GM21576 (cell line): ENCODE data around the gene TENM3.
"Not testable (repeated sequence)": the region's sequence is repeated elsewhere in the genome, so short reads cannot be mapped to it uniquely, and the experiment has no call there.

Experiments used
- ATAC-seq: cut with Tn5 transposase; IDR thresholded peaks from one replicate; pipeline ENCODE4 v1.9.1; 2021; ENCODE audit warnings: mild to moderate bottlenecking, moderate library complexity; ENCODE audit not compliant: unreplicated experiment

Gene TENM3

DNA sequence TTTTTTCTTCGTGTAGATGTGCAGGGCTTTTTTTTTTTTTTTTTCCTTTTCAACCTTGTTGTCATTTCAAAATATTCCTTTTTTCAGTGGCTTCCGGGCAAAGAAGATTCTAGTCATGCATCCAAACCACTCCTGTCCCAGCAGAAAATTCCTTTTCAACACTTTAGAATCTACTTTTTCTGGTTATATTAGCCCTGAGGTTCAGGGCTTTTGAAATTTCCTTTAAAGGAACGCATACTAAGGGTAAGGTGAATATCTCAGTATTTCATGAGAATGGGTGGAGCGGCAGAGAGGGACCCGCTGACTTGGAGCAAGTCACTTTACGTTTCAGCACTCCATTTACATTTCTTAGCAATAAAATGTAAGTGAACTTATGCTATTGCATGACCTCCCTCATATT lies 15.6 kb upstream of the TENM3 start:
- ATAC-seq = no peak

DNA sequence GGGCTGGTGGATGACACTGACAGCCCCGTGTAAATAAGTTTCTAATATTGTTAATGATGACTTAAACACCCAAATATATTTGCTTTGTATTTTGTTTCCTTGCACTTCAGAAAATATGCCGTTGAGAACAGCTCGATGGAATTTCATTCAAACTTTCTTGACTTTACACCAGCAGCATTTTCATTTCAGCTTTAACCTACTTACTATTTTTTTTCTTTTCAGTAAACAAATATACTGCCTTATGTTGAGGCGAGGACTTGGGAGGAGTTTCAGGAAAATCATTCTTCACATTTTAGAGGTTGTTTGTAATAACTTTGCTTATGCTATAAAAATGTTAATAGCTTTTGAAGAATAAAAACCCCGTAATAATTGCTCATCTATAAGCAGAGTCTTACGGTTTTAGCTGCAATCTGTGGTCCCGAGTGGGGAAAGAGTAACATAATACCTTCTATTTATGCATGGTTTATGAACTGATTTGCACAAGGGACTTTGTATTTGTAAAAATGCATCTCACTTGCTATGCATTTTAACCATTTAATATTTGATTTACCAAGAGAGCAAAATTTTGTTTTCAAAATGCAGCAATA lies 14.1 kb upstream of the TENM3 start:
- no peak for ATAC-seq

DNA sequence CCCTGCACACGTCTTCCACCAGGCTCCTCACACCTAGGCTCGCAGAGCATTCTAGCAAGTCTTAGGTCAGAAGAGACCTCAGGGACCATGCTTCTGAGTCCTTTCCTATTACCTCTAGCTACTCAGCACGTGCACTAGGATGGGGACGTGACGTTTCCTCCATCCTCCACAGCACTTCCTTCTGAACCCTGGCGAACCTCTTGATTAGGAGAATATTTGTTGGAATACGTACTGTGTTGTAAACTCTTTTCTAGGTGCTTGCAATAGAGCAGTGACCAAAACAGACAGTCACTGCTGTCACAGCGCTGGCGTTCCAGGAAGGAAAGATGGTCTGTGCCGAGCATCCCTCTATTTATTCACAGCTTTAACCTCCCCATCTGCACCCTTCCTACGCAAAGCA lies 12.9 kb upstream of the TENM3 start:
- ATAC-seq = no peak

DNA sequence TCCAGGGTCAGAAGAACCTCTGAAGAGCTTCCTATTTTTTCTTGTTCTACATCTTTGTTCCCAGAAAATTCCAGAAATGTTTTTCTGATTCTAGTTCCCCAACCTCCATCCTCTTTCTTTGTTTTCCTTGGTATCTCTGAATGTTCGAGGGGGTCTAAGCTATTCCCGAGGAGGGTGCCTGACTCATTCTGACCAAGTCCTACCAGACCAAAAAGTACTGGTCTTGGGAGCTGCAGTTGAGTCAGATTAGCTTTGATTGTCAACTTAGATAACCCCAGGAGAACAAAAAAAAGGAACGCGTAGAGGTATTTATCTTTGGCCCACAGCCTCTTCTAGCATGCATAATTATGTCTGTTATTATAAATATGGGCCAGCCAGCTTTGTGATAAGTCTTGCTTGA lies 12.1 kb upstream of the TENM3 start:
- no peak for ATAC-seq

DNA sequence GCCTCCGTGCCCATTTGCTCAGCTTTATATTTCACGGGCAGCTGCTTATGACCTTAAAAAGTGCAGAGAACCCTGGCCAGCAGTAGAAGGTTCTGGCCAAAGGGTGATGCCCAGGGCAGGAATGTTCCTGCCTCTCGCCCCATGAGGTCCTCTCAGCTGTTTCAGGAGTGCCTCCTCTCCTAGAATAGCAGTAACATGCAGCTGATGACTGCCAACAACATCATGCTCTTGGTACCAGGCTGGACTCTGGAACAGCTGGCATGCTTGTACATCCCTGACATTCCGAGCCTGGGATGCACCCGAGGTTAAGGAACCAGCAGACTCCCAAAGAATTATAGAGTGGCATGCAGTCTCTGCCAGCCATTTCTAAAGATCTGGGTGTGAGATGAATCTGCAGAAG lies 11.7 kb upstream of the TENM3 start:
- ATAC-seq = no peak

DNA sequence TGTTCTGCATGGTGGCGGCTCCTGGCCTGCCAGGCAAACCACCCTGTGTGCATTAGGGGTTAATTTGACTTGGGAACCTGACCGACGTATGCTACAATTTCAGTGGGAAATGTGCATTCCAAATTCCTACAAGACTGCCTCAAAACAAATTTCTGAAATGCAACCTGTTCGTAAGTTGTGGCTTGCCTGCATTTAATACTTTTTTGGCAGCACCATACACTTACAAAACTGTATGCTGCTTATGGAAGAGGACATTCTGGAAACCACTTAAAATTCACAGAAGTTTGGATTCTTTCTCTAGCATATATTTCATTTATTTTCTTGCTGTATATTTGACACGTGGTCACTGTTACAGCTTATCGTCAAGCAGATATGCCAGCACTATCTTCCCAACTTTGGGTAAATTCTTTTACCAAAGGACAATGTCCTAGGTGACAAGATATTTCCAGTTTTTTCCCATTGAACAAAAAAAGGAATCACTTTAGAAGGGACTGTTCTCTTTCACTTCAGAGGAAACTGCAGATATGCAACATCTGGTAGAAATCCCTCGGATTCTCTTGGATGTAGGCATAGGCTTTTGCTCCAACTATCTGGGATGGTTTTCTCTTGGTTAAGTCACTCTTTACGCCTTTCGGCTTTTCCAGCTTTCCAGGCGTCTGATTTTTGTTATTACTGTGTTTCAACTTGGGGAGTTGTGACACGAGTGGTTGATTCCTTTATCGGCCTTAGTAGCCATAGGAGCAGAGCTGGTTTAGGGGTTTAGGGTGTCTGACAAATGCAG lies 9.7 kb upstream of the TENM3 start:
- ATAC-seq = no peak

DNA sequence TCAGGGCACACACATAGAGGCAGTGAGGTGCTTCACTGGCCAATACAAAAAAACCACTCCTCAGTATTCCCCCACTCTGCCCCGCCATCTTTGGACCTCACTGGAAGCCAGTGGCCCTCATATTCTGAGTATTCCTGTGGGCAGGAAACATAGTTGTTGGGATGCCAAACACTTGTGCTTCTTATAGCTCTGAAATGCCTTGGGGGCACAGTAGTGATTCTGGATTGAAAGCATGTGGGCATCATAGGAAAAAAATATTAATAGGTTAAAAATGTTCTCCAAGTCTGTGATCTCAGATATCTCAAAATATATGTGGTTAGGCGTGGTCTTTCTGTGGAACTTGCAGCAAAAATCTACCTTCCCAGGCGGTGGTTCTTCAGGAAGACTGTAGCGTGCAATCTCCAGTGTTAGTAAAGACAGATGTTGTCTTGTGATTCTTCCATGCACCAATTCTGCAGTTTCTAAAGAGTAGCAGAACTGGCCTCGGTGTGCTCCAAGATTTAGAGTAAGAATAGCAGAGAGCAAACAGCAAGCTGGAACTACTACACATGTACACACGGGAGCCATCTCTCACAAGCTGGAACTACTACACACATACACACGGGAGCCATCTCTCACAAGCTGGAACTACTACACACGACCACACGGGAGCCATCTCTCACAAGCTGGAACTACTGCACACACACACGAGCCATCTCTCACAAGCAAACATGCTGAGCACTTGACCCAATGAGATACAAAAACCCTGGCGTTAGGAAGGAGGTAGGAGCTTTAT lies 8.0 kb upstream of the TENM3 start:
- ATAC-seq = no peak

DNA sequence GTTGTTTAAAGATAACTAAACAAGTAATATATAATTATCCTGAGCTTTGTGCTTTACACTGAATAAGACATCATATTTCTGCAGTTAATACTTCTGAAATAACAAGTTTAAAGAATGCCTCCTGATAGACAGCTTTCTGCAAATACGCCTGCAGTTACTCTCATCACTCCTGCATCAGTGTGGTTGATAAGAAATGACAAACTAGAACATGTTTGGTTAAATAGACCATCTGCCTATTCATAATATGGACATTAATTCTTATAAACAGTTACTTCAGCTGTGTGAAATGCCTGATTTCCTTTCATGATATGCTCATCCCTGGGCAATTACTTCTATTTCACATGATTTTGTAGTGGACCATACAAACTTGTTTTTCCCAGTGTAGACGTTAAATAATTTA lies 7.0 kb upstream of the TENM3 start:
- ATAC-seq = no peak

DNA sequence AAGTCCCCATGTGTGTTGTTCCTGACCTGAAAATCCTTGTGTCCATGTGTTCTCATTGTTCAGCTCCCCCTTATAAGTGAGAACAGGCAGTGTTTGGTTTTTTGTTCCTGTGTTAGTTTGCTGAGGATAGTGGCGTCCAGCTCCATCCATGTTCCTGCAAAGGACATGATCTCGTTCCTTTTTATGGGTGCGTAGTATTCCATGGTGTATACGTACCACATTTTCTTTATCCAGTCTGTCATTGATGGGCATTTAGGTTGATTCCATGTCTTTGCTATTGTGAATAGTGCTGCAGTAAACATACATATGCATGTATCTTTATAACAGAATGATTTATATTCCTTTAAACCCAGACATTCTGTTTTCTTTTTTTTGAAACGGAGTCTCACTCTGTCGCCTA lies 6.2 kb upstream of the TENM3 start:
- ATAC-seq = not testable (repeated sequence)

DNA sequence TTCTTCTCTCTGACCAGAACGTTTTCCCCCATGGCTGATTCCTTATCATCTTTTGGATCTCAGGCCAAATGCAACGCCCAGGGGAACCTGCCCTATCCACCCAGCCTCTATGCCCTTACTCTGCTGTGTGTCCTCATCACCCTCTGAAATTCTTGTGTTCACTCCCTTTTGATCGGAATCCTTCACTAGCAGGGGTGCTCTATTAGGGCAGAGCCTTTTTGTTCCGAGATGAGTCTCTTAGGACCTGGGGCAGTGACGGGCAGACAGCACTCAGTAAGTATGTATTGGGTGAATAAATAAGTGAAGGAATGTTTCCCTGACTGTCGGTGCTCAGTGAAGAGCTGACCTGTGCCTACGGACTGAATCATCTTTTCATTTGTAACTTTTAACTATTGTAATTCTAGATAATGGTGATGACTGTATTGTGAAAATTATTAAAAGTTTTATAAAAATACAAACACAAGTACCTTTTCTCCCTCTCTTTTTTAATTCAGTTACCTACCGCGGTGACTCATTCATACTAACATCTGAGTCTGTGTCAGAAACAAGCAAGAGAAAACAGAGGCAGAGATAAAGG lies 4.8 kb upstream of the TENM3 start:
- ATAC-seq = no peak

DNA sequence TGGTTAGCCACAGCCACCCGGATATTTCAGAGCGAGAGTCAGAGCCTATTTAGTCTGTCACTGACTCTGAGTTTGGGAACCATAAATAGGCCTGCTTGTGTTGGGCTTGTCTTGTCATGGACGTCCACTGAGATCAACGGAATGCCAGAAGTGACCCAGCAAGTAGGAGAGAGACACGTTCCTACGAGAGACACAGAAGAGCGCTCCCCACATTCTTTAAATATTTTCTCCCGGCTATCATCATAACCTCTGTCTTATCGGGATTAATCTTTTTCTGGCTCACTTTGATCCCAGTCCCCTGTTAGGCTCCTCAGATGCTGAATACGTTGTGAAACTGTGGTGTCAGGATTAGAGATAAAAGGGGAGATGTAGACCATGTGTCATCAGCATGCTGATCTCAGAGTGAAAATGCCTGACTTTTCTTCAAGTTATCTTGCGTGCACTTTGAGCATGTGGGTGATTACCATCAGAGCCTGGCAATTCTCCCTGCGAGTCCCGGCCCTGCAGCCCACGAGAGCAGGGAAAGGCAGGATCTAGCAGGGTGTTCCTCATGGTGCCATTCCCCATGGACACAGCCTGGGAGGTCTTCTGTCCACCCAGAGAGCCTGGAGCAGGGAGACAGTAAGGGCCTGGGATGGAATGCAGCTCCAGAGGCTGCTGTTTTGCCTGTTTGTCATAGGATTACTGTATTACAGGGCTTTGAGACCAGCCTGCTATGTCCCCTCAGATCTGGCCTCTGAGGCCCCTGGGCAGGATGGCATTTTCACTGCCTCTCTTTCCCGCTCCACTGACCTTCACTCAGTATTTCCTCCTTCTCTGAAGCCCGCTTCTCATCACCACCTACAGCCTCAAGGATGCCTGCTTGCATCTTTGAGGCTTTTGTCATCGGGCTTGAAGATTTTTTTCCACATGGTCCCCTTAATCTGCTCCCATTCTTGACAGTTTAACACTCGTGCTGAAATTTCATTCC lies 2.8 kb upstream of the TENM3 start:
- ATAC-seq = no peak

DNA sequence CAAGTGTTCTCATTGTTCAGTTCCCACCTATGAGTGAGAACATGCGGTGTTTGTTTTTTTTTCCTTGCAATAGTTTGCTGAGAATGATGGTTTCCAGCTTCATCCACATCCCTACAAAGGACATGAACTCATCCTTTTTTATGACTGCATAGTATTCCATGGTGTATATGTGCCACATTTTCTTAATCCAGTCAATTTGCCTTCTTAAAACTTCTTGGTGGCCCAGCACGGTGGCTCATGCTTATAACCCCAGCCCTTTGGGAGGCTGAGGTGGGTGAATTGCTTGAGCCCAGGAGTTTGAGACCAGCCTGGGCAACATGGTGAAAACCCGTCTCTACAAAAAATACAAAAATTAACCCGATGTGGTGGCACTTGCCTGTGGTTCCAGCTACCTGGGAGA lies 942 bp upstream of the TENM3 start:
- not testable (repeated sequence) for ATAC-seq

DNA sequence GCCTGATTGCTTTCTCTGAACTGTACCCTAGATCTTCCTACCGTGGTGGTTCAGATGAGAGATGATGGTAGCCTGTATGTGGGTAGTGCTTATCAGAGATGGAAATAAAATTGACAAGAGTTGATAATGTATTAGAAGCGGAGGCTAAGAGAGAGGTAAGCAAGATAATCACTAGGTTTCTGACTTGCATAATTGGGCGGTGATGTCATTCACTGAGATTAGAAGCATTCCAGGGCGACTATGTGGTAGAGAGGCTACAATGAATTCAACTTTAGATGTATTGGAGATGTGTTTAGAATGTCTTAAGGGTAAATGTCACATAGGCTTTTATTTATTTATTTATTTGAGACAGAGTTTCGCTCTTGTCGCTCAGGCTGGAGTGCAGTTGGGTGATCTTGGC lies 415 bp upstream of the TENM3 start:
- no peak for ATAC-seq

DNA sequence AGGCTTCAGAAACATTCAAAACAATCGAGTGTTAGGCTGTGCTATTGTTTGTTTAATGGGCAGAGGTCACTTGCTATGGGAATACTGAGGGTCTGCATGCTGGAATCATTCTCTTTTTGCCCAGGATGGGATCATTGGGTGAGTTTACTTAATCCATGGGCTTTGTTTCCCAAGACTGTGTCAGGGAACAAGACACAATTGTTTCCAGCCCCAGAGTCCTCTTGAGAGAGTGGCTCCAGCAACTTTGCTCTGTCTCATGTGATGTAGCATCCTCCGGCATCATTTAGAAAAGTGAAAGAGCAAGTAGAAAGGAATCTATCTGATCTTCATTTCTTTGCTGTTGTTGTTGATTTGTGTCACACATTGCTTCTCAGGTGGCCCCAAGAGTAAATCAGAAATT lies 1.8 kb downstream of the TENM3 start:
- no peak for ATAC-seq

DNA sequence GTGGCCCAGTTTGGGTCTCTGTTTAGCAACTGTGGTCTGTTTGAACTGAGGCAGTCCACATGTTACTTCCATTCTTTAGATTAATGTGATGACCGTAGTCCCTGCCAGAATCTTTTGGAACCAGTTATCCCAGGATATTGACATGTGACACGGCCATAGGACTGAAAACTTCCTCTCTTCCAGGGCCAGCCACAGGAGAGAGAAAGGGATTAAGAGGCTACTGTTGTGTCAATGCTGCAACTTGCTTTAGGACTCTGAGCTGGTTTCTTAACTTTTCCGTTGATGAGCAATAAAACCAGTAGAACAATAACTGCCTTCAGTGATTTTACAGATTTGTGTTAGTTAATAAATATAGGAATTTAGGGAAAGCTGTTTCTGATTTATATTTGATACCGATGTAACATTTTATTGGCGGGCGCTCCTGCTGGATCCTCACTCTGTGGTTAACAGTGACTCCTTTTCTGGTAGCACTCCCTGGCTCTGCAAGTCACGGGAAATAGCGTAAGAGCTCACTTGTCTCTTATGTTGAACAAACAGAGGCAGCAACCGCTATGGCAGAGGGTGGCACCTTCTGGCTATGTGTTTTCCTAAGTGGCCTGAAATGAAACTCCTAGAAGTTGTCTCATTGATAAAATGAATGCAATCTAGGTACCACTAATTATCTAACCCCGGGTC lies 2.5 kb downstream of the TENM3 start:
- no peak for ATAC-seq

DNA sequence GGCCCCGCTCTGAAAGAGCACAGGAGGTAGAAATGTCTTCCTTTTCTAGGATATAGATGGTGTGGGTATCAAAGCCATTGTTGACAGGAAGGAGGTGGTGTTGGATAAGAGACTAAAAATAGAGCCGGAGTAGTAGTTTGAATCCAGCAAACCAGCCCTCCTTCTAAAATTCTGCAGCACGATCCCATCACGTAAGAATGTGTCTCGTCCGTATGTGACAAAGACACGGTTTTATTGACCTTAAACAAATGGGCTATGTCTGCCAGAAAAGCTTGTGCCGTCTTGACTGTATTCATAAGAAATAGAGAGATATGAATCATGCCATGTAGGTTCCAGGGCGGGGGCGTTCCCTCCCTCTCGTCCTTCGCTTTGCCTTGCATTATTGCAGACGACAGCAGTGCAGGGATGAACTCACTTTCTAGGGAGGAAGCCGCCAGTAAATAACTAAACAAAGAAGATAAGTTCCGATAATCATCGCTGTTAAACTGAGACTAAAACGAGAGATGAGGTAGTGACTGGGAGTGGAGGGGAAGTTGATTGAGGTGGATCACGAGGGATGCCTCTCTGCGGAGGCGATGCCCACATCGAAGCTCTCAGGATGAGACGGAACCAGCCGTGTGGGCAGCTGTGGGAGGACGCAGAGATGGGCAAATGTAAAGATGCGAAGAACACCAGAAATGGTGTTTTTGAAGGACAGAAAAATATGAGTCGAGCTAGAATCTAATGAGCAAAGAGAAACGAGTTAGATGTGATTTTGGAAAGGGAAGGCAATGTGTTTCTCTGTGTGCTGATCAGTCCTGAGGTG lies 3.4 kb downstream of the TENM3 start:
- no peak for ATAC-seq

DNA sequence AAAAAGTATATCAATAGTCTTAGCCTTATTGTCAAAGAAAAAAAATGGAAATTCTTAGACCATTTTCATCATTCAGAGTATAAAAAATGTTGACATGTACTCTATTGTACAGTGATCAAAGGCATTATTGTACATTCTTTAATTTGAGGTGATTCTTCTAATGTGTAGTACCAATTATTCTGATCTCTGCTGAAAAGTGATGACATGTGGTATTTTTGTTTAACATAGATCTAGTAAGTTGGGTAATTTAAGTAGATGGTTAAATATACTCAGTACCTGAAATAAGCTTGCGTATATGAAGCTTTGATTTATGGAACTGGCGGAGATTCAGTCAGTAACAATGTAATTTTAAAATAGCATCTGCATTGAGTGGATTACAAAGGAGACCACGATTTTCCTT lies 5.1 kb downstream of the TENM3 start:
- no peak for ATAC-seq

DNA sequence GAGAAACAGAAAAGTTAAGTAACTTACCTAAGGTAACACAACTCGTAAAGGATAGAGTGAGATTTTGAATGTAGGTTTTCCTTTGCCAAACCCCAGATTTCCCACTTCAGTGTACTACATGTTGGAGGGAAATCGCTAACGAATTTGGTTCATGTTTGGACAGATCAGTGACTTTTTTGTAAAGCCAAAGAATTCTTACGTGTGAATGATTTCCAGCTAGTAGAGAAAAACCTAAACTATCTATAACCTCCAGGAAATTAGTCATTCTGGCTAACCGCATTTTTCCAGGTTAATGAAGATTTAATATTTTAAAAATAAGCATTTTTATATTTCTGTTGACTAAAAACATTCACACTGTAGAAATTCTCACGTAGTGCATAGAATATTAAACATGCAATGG lies 7.2 kb downstream of the TENM3 start:
- no peak for ATAC-seq

DNA sequence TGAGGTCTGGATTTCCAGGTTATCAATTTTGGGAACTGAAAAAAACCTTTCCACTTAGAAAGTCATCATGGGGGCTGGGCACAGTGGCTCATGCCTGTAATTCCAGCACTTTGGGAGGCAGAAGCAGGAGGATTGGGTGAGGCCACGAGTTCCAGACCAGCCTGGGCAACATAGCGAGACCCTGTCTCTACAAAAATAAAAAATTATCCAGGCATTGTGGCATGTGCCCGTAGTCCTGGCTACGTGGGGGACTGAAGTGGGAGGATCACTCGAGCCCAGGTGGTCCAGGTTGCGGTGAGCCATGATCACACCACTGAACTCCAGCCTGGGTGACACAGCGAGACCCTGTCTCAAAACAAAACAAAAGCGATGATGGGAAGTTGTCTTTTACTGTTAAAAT lies 7.9 kb downstream of the TENM3 start:
- ATAC-seq = no peak
